HEK293 (cell line): ENCODE measurements around the gene SCRN1.

Experiments used
- CTCF ChIA-PET: fragments of 350-600 bp; formaldehyde crosslinking; extraction: SDS; loops from one replicate; lab custom pipeline; 2021; ENCODE audit warnings: antibody characterized with exemption; lab: Yijun Ruan, JAX
- POLR2A ChIA-PET: fragments of 300-600 bp; formaldehyde crosslinking; extraction: SDS; loops from one replicate; lab custom pipeline; 2020; ENCODE audit warnings: antibody characterized with exemption, inconsistent platforms; lab: Yijun Ruan, JAX
- H3K27ac ChIP-seq: fragments of 200-500 bp; sonication (Bioruptor generic); 2 replicates; pipeline ENCODE4 v1.5.1; 2014; ENCODE audit warnings: low read depth, low read length, control low read depth, inconsistent platforms; ENCODE audit errors: extremely low read depth
- H3K36me3 ChIP-seq, 2 experiments: fragments of 200-500 bp in 1 of 2; sonication (Bioruptor generic) in 1 of 2; 1 replicate in 1 of 2; 2 replicates in 1 of 2; pipeline ENCODE4 v1.5.1; 2014 to 2017; ENCODE audit warnings: inconsistent platforms in 2 of 2, low read length in 2 of 2; ENCODE audit not compliant: control insufficient read depth in 2 of 2, insufficient read depth in 1 of 2
- H3K4me1 ChIP-seq: fragments of 200-500 bp; sonication (Bioruptor generic); 2 replicates; pipeline ENCODE4 v1.5.1; 2014; ENCODE audit warnings: mild to moderate bottlenecking, low read length, inconsistent platforms; ENCODE audit not compliant: control insufficient read depth, insufficient read depth
- H3K4me3 ChIP-seq: 2 replicates; pipeline ENCODE4 v1.5.1; 2011; ENCODE audit warnings: low read depth, mild to moderate bottlenecking, control low read depth, low read length, moderate library complexity
- H3K9me3 ChIP-seq: fragments of 200-500 bp; sonication (Bioruptor generic); 2 replicates; pipeline ENCODE4 v1.5.1; 2014; ENCODE audit warnings: low read depth, low read length, inconsistent platforms; ENCODE audit not compliant: control insufficient read depth, insufficient read depth
- GLIS1 ChIP-seq: fragments of 450-650 bp; formaldehyde crosslinking; IDR thresholded peaks from 2 replicates; pipeline ENCODE4 v1.5.1; 2016; ENCODE audit warnings: missing biosample characterization, missing genetic modification characterization
- MZF1 ChIP-seq: fragments of 450-650 bp; formaldehyde crosslinking; IDR thresholded peaks from 2 replicates; pipeline ENCODE4 v1.5.1; 2017; ENCODE audit warnings: missing biosample characterization, missing genetic modification characterization, borderline replicate concordance
- SCRT1 ChIP-seq: fragments of 450-650 bp; formaldehyde crosslinking; IDR thresholded peaks from 2 replicates; pipeline ENCODE4 v1.5.1; 2016; ENCODE audit warnings: missing biosample characterization, missing genetic modification characterization, borderline replicate concordance
- SP7 ChIP-seq: fragments of 450-650 bp; formaldehyde crosslinking; IDR thresholded peaks from 2 replicates; pipeline ENCODE4 v1.5.1; 2016; ENCODE audit warnings: missing biosample characterization, missing genetic modification characterization
- TRIM28 ChIP-seq: IDR thresholded peaks from 2 replicates; pipeline ENCODE4 v1.6.1; 2011; ENCODE audit warnings: low read length, control low read depth, borderline replicate concordance
- WT1 ChIP-seq: fragments of 450-650 bp; formaldehyde crosslinking; IDR thresholded peaks from 2 replicates; pipeline ENCODE4 v1.5.1; 2016; ENCODE audit warnings: missing biosample characterization, missing genetic modification characterization
- ZBTB1 ChIP-seq: fragments of 450-650 bp; formaldehyde crosslinking; IDR thresholded peaks from 2 replicates; pipeline ENCODE4 v1.5.1; 2016; ENCODE audit warnings: missing biosample characterization, missing genetic modification characterization
- ZBTB21 ChIP-seq: fragments of 450-650 bp; formaldehyde crosslinking; IDR thresholded peaks from 2 replicates; pipeline ENCODE4 v1.5.1; 2017; ENCODE audit warnings: missing biosample characterization, missing genetic modification characterization
- ZBTB44 ChIP-seq: fragments of 450-650 bp; IDR thresholded peaks from 2 replicates; pipeline ENCODE4 v1.5.1; 2018; ENCODE audit warnings: missing biosample characterization, mild to moderate bottlenecking, missing genetic modification characterization
- ZBTB7A ChIP-seq: fragments of 450-650 bp; formaldehyde crosslinking; IDR thresholded peaks from 2 replicates; pipeline ENCODE4 v1.5.1; 2016; ENCODE audit warnings: low read depth, missing biosample characterization, missing genetic modification characterization
- ZFP69B ChIP-seq: fragments of 450-650 bp; formaldehyde crosslinking; IDR thresholded peaks from 2 replicates; pipeline ENCODE4 v1.5.1; 2016; ENCODE audit warnings: missing biosample characterization, missing genetic modification characterization
- ZNF10 ChIP-seq: fragments of 450-650 bp; formaldehyde crosslinking; IDR thresholded peaks from 2 replicates; pipeline ENCODE4 v1.5.1; 2017; ENCODE audit warnings: missing biosample characterization, missing genetic modification characterization
- ZNF248 ChIP-seq: fragments of 450-650 bp; formaldehyde crosslinking; IDR thresholded peaks from 2 replicates; pipeline ENCODE4 v1.5.1; 2017; ENCODE audit warnings: missing biosample characterization, missing genetic modification characterization
- ZNF292 ChIP-seq: fragments of 450-650 bp; formaldehyde crosslinking; IDR thresholded peaks from 2 replicates; pipeline ENCODE4 v1.5.1; 2016; ENCODE audit warnings: low read depth, missing biosample characterization, missing genetic modification characterization, borderline replicate concordance
- ZNF341 ChIP-seq: fragments of 450-650 bp; formaldehyde crosslinking; IDR thresholded peaks from 2 replicates; pipeline ENCODE4; 2016; ENCODE audit warnings: low read depth, missing biosample characterization, missing genetic modification characterization
- ZNF449 ChIP-seq: fragments of 450-650 bp; formaldehyde crosslinking; IDR thresholded peaks from 2 replicates; pipeline ENCODE4 v1.5.1; 2017; ENCODE audit warnings: missing biosample characterization, mild to moderate bottlenecking, missing genetic modification characterization, moderate library complexity
- ZNF473 ChIP-seq: fragments of 450-650 bp; formaldehyde crosslinking; IDR thresholded peaks from 2 replicates; pipeline ENCODE4 v1.5.1; 2017; ENCODE audit warnings: missing biosample characterization, missing genetic modification characterization
- ZNF510 ChIP-seq: fragments of 450-650 bp; formaldehyde crosslinking; IDR thresholded peaks from 2 replicates; pipeline ENCODE4 v1.5.1; 2018; ENCODE audit warnings: mild to moderate bottlenecking, missing genetic modification characterization, missing biosample characterization; ENCODE audit not compliant: insufficient replicate concordance
- ZNF529 ChIP-seq: fragments of 450-650 bp; formaldehyde crosslinking; IDR thresholded peaks from 2 replicates; pipeline ENCODE4 v1.5.1; 2017; ENCODE audit warnings: missing genetic modification characterization, missing biosample characterization; ENCODE audit not compliant: insufficient replicate concordance
- ZNF549 ChIP-seq: fragments of 450-650 bp; IDR thresholded peaks from 2 replicates; pipeline ENCODE4 v1.5.1; 2018; ENCODE audit warnings: missing biosample characterization, missing genetic modification characterization, mild to moderate bottlenecking, inconsistent platforms, moderate library complexity
- ZNF558 ChIP-seq: fragments of 450-650 bp; formaldehyde crosslinking; IDR thresholded peaks from 2 replicates; pipeline ENCODE4 v1.5.1; 2016; ENCODE audit warnings: missing biosample characterization, missing genetic modification characterization
- ZNF596 ChIP-seq: fragments of 450-650 bp; IDR thresholded peaks from 2 replicates; pipeline ENCODE4 v1.5.0; 2018; ENCODE audit warnings: missing biosample characterization, mild to moderate bottlenecking, missing genetic modification characterization, moderate library complexity
- ZNF621 ChIP-seq: fragments of 450-650 bp; formaldehyde crosslinking; IDR thresholded peaks from 2 replicates; pipeline ENCODE4 v1.5.1; 2017; ENCODE audit warnings: missing biosample characterization, missing genetic modification characterization
- ZNF701 ChIP-seq: fragments of 450-650 bp; formaldehyde crosslinking; IDR thresholded peaks from 2 replicates; pipeline ENCODE4 v1.5.1; 2016; ENCODE audit warnings: missing biosample characterization, missing genetic modification characterization
- ZSCAN30 ChIP-seq: fragments of 450-650 bp; IDR thresholded peaks from 2 replicates; pipeline ENCODE4 v1.5.1; 2018; ENCODE audit warnings: missing biosample characterization, mild to moderate bottlenecking, missing genetic modification characterization, moderate library complexity
- ZSCAN4 ChIP-seq: fragments of 450-650 bp; formaldehyde crosslinking; IDR thresholded peaks from 2 replicates; pipeline ENCODE4 v1.5.1; 2017; ENCODE audit warnings: missing biosample characterization, missing genetic modification characterization
- ZXDB ChIP-seq: fragments of 450-650 bp; formaldehyde crosslinking; IDR thresholded peaks from 2 replicates; pipeline ENCODE4 v1.5.1; 2016; ENCODE audit warnings: missing biosample characterization, missing genetic modification characterization
- TF ChIP-seq, protein P1 (sequence below): fragments of 450-650 bp; formaldehyde crosslinking; IDR thresholded peaks from 2 replicates; pipeline ENCODE4 v1.5.1; 2016; ENCODE audit warnings: missing biosample characterization, missing genetic modification characterization
- TF ChIP-seq, protein P2 (sequence below): fragments of 450-650 bp; formaldehyde crosslinking; IDR thresholded peaks from 2 replicates; pipeline ENCODE4 v1.5.1; 2016; ENCODE audit warnings: missing biosample characterization, missing genetic modification characterization

Gene SCRN1

DNA sequence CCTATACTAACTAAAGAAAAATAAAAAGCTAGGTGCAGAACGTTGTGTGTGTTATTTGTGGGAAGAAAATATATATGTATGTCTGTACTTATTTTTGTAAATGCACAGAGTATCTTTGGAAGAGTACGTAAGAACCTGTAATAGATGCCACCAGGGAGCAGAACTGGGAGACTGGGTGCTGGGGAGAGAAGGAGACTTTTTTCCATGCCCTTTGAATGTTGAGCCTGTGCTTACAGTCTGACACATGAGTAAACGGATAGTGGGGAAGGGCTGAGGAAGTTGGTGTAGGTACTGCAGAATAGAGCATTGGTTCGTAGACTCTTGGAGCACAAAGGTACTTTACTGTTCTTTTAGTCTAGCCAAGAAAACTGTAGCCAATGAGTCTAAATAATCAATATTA, 1.3 kb upstream of the SCRN1 start:
- ChIA-PET POLR2A (no interaction called here), CTCF (no interaction called here)

DNA sequence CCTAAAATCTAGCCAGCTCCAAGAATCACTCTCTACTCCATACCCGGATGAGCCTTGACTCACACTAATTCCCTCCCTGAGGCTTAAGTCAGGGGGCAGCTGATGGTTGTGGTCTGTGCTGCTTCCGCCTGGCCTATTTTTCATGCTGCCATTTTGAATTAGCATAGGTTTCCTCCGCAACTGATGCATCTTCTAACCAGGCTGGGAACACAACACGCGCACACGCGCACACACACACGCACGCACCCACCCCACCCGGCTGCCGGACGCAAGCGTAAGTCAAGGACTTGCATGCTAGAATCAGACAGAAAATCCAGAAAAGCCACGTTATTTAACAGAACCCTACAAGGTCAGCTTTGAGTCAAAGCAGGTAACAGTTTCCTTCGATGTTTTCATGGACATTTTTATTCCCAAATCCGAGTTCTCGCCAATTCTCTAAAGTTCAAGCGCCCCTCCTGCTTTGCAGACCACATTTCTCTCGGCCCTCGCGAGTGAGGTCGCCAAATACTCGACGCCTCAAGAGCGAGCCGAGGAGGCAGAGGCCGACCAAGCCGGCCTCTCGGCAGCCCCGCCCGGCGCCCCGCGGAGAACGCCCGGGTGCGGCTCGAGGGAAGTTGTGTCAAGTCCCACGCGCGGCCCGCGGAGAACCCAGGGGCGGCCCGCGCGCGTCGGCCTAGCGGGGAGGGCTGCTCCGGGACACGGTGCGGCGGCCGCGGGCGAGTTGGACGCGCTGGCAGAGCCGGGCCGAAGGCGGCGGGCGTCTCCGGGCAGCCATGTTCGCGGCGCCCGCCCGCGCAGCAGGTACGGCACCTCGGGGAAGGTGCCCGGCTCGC, 961 bp downstream of the SCRN1 start:
- H3K36me3 ChIP-seq = peaks cover 0 to 5% of the 10 kb centered on the region in 2 experiments; a peak in 1 of 3 replicates
- H3K27ac ChIP-seq = peak overlapping the region; percentile 89
- H3K4me3 ChIP-seq = peak overlapping the region; percentile 68
- H3K4me1 ChIP-seq = peaks cover 5% of the 10 kb centered on the region
- ChIA-PET POLR2A (interaction anchor here (0.5 to 1.6 kb wide), 6 partner anchors 11 to 652 kb away, joined by 3 to 12 read pairs (median 4); partner anchors contain the start of genes FKBP14 and PLEKHA8), CTCF (interaction anchor here (0.7 to 1.2 kb wide), 3 partner anchors 12 to 214 kb away, joined by 3 to 4 read pairs (median 3); no protein-coding TSS in a partner anchor)
- H3K9me3 ChIP-seq = no peaks in the 10 kb centered on the region
- TF ChIP-seq ZBTB44 (tag by site-specific recombination) (0 out of 2 replicates have a peak, but pooled peaks have one; percentile 18), ZNF341 (tag by site-specific recombination) (0 out of 2 replicates have a peak, but pooled peaks have one; percentile 15), SP7 (tag by site-specific recombination) (peak; percentile 33; the same call in 1 of the 2 replicates), WT1 (tag by site-specific recombination) (no peak), ZNF292 (tag by site-specific recombination) (no peak), ZXDB (peak; percentile 27; the same call in 1 of the 2 replicates), ZNF558 (tag by site-specific recombination) (no peak), ZBTB21 (no peak), ZNF510 (tag by site-specific recombination) (no peak), ZBTB1 (tag by site-specific recombination) (0 out of 2 replicates have a peak, but pooled peaks have one; percentile 22), ZFP69B (no peak), ZBTB7A (tag by site-specific recombination) (no peak), GLIS1 (tag by site-specific recombination) (no peak), MZF1 (tag by site-specific recombination) (no peak), ZNF596 (tag by site-specific recombination) (0 out of 2 replicates have a peak, but pooled peaks have one; percentile 16), ZNF701 (tag by site-specific recombination) (no peak), ZSCAN4 (peak; percentile 86), ZNF10 (tag by site-specific recombination) (peak; percentile 74)

More for the DNA sequence above, 1.3 kb upstream of the SCRN1 start:
- Histone ChIP-seq H3K27ac (no peak overlapping the region), H3K4me1 (peaks cover 5% of the 10 kb centered on the region), H3K4me3 (no peak overlapping the region), H3K36me3 (no peaks in the 10 kb centered on the region; a peak in 1 of 3 replicates), H3K9me3 (no peaks in the 10 kb centered on the region)
- TF ChIP-seq, protein P1, sequence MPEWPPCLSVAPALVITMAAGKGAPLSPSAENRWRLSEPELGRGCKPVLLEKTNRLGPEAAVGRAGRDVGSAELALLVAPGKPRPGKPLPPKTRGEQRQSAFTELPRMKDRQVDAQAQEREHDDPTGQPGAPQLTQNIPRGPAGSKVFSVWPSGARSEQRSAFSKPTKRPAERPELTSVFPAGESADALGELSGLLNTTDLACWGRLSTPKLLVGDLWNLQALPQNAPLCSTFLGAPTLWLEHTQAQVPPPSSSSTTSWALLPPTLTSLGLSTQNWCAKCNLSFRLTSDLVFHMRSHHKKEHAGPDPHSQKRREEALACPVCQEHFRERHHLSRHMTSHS (tag by site-specific recombination) = no peak
- TF ChIP-seq ZNF549 (tag by site-specific recombination) (no peak), TRIM28 (no peak), ZNF449 (tag by site-specific recombination) (no peak), ZNF473 (no peak), ZSCAN30 (tag by site-specific recombination) (no peak), SCRT1 (tag by site-specific recombination) (no peak), ZNF529 (tag by site-specific recombination) (no peak), ZNF510 (tag by site-specific recombination) (no peak), ZNF621 (tag by site-specific recombination) (no peak), ZNF248 (no peak)
- TF ChIP-seq, protein P2, sequence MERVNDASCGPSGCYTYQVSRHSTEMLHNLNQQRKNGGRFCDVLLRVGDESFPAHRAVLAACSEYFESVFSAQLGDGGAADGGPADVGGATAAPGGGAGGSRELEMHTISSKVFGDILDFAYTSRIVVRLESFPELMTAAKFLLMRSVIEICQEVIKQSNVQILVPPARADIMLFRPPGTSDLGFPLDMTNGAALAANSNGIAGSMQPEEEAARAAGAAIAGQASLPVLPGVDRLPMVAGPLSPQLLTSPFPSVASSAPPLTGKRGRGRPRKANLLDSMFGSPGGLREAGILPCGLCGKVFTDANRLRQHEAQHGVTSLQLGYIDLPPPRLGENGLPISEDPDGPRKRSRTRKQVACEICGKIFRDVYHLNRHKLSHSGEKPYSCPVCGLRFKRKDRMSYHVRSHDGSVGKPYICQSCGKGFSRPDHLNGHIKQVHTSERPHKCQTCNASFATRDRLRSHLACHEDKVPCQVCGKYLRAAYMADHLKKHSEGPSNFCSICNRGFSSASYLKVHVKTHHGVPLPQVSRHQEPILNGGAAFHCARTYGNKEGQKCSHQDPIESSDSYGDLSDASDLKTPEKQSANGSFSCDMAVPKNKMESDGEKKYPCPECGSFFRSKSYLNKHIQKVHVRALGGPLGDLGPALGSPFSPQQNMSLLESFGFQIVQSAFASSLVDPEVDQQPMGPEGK (tag by site-specific recombination) = no peak
